HG03039 (cell line): ENCODE data around the gene GPC6.
"Not testable (repeated sequence)": the region's sequence is repeated elsewhere in the genome, so short reads cannot be mapped to it uniquely, and the experiment has no call there.

ENCODE experiments used
- ATAC-seq: cut with Tn5 transposase; IDR thresholded peaks from one replicate; pipeline ENCODE4 v1.9.1; 2021; ENCODE audit warnings: mild to moderate bottlenecking, moderate library complexity; ENCODE audit not compliant: unreplicated experiment

The GPC6 gene

GRCh38 chr13:93226623-93227279 is at the start of gene GPC6:
Gene GPC6, plus strand, starts transcription at chr13:93226807.
- ATAC-seq, result no peak

GRCh38 chr13:93180356-93180969 is 46.1 kb upstream of the GPC6 start:
- ATAC-seq, result no peak

- no peak for ATAC-seq
Observed at GRCh38 chr13:93182406-93182805, 44.2 kb upstream of the GPC6 start.

GRCh38 chr13:93183302-93183701 is 43.3 kb upstream of the GPC6 start:
- no peak for ATAC-seq

- no peak for ATAC-seq
Observed at GRCh38 chr13:93190006-93190405, 36.6 kb upstream of the GPC6 start.

GRCh38 chr13:93193682-93194081 is 32.9 kb upstream of the GPC6 start:
- ATAC-seq, result no peak

- ATAC-seq, result no peak
Observed at GRCh38 chr13:93199856-93200255, 26.8 kb upstream of the GPC6 start.

GRCh38 chr13:93200626-93201025 is 26.0 kb upstream of the GPC6 start:
- ATAC-seq, result no peak

- no peak for ATAC-seq
Observed at GRCh38 chr13:93201992-93202558, 24.5 kb upstream of the GPC6 start.

GRCh38 chr13:93206778-93207392 is 19.7 kb upstream of the GPC6 start:
- not testable (repeated sequence) for ATAC-seq

GRCh38 chr13:93216122-93216521 is 10.5 kb upstream of the GPC6 start:
- ATAC-seq, result no peak

- ATAC-seq, result no peak
Observed at GRCh38 chr13:93217721-93218261, 8.8 kb upstream of the GPC6 start.

- no peak for ATAC-seq
Observed at GRCh38 chr13:93218583-93218982, 8.0 kb upstream of the GPC6 start.

- no peak for ATAC-seq
Observed at GRCh38 chr13:93220073-93220472, 6.5 kb upstream of the GPC6 start.

GRCh38 chr13:93222976-93223375 is 3.6 kb upstream of the GPC6 start:
- ATAC-seq, result no peak

- ATAC-seq, result no peak
Observed at GRCh38 chr13:93224535-93224934, 2.1 kb upstream of the GPC6 start.

GRCh38 chr13:93225610-93226009 is 997 bp upstream of the GPC6 start:
- no peak for ATAC-seq

GRCh38 chr13:93226065-93226622 is 463 bp upstream of the GPC6 start:
- ATAC-seq, result no peak

- ATAC-seq, result no peak
Observed at GRCh38 chr13:93227280-93227877, 772 bp downstream of the GPC6 start.

GRCh38 chr13:93227878-93228642 is 1.5 kb downstream of the GPC6 start:
- no peak for ATAC-seq

- ATAC-seq, result no peak
Observed at GRCh38 chr13:93228643-93228937, 2.0 kb downstream of the GPC6 start.
